Body of pancreas (tissue), 4 donors: ENCODE measurements around the gene ARHGAP6. TPM values are rescaled to one million over a fixed set of nuclear protein-coding genes. Genes with fewer than 3 reads are reported as not detected.

Source experiments
- ATAC-seq: fragments of 150-250 bp; one replicate; pipeline ENCODE4 v1.9.1; 2016
- DNase-seq, 4 donors: peaks; one replicate each; pipeline ENCODE4 v3.0.0-alpha.2; 2019
- H3K27ac ChIP-seq, 4 donors: fragments of 200-600 bp; sonication (generic); 1 replicate in 3 of 4; 2 replicates in 1 of 4; pipeline versions ENCODE4 v1.5.1 to v1.6.1; 2016 to 2019; ENCODE audit warnings: mild to moderate bottlenecking in 1 of 4, mixed read lengths in 1 of 4, moderate library complexity in 1 of 4
- H3K27me3 ChIP-seq, 2 donors: fragments of 200-600 bp; sonication (generic); one replicate each; pipeline ENCODE4 v1.6.0; 2016; ENCODE audit warnings: mild to moderate bottlenecking in 1 of 2
- H3K36me3 ChIP-seq, 2 donors: fragments of 200-600 bp; sonication (generic); replicated peaks in 1 of 2; 2 replicates each; pipeline ENCODE4 v1.5.1; 2016; ENCODE audit warnings: low read depth in 2 of 2; ENCODE audit not compliant: insufficient read depth in 1 of 2
- H3K4me1 ChIP-seq: fragments of 200-600 bp; sonication (generic); one replicate; pipeline ENCODE4 v1.6.0; 2016
- H3K4me3 ChIP-seq, 2 donors: fragments of 200-600 bp; sonication (generic); 1 replicate in 1 of 2; 2 replicates in 1 of 2; pipeline ENCODE4 v1.5.1; 2016 to 2019
- H3K9me3 ChIP-seq, 3 donors: fragments of 200-600 bp; sonication (generic); 1 replicate in 2 of 3; 2 replicates in 1 of 3; pipeline ENCODE4 v1.5.1; 2016
- POLR2A ChIP-seq, 3 donors: fragments of 450-650 bp; IDR thresholded peaks; one replicate each; pipeline ENCODE4 v1.6.1; 2016; ENCODE audit warnings: antibody characterized with exemption in 3 of 3, mild to moderate bottlenecking in 2 of 3
- WGBS, 2 donors: methylation state at CpG; one replicate each; pipeline ENCODE4 v1.1.5; 2017; 5-methylcytosine and 5-hydroxymethylcytosine counted together
- intact Hi-C: fragments of 100-400 bp; cut with DNase I; formaldehyde crosslinking; loops from one replicate; pipeline ENCODE4 v1.15.1; 2023
- total RNA-seq, 2 donors: library from RNA; depleted of rRNA; stranded (reverse); fragments of >200 nt; gene quantifications; one replicate each; pipeline ENCODE4 v1.1.0, GENCODE V29; 2016
- TF ChIP-seq, protein P1 (sequence below), 7 experiments: fragments of 450-650 bp in 4 of 7; fragments of 200-600 bp in 3 of 7; sonication (generic) in 3 of 7; IDR thresholded peaks; one replicate each; pipeline ENCODE4 v1.5.1; 2016 to 2019; ENCODE audit warnings: antibody characterized with exemption in 7 of 7

Gene ARHGAP6
- total RNA-seq, 2 donors from 2014 or later: 2.3 to 10.9 TPM

DNA sequence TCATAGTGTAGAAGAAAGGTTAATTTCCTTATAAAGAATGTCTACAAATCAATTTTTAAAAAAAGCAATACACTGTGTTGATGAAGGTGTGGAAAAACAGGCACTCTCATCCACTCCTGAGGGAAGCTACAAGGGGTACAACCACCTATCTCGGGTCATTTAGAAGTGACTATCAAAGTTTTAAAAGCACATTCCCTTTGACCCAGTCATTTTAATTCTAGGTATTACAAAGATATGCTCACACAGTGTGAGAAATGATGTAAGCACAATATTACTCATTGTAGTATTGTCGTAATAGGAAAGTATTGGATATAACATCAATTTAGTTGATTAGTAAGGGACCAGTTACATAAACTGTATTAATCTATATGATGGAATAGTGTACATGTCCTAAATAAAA lies 562.0 kb downstream of the ARHGAP6 start:
- DNase-seq (no peak), ATAC-seq (no peak)
- Histone ChIP-seq H3K36me3 (no peaks in the 10 kb centered on the region), H3K4me1 (no peaks in the 10 kb centered on the region), H3K27me3 (no peaks in the 10 kb centered on the region), H3K27ac (no peak overlapping the region), H3K4me3 (no peak overlapping the region), H3K9me3 (no peaks in the 10 kb centered on the region)
- intact Hi-C loops: no loop called here
- TF ChIP-seq POLR2A (IDR thresholded peaks at IDR 0.05): no peak
- TF ChIP-seq, protein P1, sequence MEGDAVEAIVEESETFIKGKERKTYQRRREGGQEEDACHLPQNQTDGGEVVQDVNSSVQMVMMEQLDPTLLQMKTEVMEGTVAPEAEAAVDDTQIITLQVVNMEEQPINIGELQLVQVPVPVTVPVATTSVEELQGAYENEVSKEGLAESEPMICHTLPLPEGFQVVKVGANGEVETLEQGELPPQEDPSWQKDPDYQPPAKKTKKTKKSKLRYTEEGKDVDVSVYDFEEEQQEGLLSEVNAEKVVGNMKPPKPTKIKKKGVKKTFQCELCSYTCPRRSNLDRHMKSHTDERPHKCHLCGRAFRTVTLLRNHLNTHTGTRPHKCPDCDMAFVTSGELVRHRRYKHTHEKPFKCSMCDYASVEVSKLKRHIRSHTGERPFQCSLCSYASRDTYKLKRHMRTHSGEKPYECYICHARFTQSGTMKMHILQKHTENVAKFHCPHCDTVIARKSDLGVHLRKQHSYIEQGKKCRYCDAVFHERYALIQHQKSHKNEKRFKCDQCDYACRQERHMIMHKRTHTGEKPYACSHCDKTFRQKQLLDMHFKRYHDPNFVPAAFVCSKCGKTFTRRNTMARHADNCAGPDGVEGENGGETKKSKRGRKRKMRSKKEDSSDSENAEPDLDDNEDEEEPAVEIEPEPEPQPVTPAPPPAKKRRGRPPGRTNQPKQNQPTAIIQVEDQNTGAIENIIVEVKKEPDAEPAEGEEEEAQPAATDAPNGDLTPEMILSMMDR (IDR thresholded peaks at IDR 0.05): no peak
- 67 to 68% methylated on average over 2 of the region's 2 CpGs for WGBS, 2 donors

DNA sequence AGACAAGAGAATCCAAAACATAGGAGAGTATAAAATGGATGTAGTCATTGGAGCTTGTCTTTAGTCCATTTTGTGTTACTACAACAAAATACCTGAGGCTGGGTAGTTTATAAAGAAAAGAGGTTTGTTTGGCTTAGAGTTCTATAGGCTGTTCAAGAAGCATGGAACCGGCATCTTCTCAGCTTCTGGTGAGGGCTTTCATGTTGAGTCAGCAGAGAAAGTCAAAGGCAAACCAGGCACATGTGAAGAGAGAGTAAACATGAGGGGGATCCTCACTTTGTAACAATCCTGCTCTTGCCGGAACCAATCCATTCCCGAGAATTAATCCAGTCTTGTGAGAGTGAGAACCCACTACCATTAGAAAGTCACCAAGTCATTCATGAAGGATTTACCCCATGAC lies 562.7 kb downstream of the ARHGAP6 start:
- H3K4me3 ChIP-seq: no peak overlapping the region
- no peaks in the 10 kb centered on the region for H3K27me3 ChIP-seq
- no peak for TF ChIP-seq POLR2A (IDR thresholded peaks at IDR 0.05)
- TF ChIP-seq, protein P1 (IDR thresholded peaks at IDR 0.05): no peak
- H3K27ac ChIP-seq: no peak overlapping the region
- H3K4me1 ChIP-seq: no peaks in the 10 kb centered on the region
- WGBS, 2 donors: 80 to 83% methylated on average over 3 of the region's 3 CpGs
- H3K36me3 ChIP-seq: no peaks in the 10 kb centered on the region
- intact Hi-C loops: no loop called here
- no peak for DNase-seq
- ATAC-seq: no peak
- H3K9me3 ChIP-seq: no peaks in the 10 kb centered on the region

DNA sequence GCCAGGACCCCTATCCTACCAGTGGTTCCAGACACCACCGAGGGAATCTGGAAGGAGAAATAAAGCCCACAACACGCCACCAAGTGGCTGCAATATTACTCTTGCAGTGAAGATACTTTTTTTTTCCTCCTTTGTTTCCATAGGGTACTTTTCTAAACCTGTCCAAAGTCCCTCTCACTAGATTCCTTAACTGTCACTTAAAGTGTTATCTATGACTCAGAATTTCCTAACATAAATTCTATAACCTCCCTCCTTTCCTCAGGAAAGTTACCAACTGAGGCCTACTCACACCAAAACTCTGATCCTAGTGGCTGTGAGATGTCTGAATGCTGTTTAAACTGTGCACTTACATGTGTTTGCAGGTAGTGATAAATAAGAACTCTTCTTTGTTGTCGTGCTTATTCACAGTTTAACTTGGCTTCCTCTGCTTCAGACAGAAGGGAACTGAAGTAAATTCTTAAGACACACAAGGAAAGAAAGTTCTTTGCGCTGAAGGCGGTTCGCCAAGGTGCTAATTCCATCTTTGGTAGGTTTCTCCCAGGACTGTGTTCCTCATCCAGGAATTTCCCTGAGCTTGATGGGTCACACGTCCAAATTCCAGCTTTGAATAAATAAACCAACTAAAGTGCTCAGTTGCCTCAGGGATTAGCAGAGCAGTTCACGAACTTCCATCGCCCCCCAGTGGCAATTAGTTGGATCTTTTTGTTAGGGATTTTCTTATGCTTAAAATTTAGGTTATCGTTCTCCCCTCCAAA lies 565.3 kb downstream of the ARHGAP6 start:
- 43 to 49% methylated on average over 10 of the region's 10 CpGs for WGBS, 2 donors
- Histone ChIP-seq H3K36me3 (no peaks in the 10 kb centered on the region), H3K4me3 (no peak overlapping the region), H3K27me3 (no peaks in the 10 kb centered on the region), H3K4me1 (no peaks in the 10 kb centered on the region), H3K27ac (no peak overlapping the region), H3K9me3 (no peaks in the 10 kb centered on the region)
- DNase-seq (peak in 3 of 4 donors; percentile 3 to 33 (median 25)), ATAC-seq (no peak)
- TF ChIP-seq POLR2A (IDR thresholded peaks at IDR 0.05): no peak
- TF ChIP-seq, protein P1 (IDR thresholded peaks at IDR 0.05): peak in 5 of 7 experiments; percentile 14 to 47 (median 34)
- intact Hi-C loops: no loop called here

DNA sequence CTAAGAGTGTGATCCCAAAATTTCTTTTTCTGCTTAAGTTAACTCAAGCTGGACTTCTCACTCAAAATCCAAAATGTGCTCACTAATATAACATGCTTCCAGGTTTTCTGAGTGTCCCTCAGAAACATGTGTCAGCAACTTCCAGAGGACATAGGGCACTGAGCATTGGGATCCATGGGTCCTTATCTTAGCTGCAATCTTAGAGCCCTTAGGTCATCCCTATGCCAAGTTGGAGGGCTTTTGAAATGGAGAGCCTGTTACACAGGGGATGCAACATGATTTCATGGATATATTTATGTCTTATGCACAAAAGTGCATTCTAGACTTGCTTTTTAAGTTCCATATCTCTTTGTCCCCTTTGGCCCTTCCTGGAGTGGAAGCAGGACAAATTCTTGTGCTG lies 566.3 kb downstream of the ARHGAP6 start:
- H3K36me3 ChIP-seq: no peaks in the 10 kb centered on the region
- ATAC-seq: no peak
- H3K27me3 ChIP-seq: no peaks in the 10 kb centered on the region
- no peak for TF ChIP-seq POLR2A (IDR thresholded peaks at IDR 0.05)
- TF ChIP-seq, protein P1 (IDR thresholded peaks at IDR 0.05): no peak
- H3K4me1 ChIP-seq: no peaks in the 10 kb centered on the region
- no peak for DNase-seq
- H3K9me3 ChIP-seq: no peaks in the 10 kb centered on the region
- intact Hi-C loops: no loop called here
- H3K27ac ChIP-seq: no peak overlapping the region
- H3K4me3 ChIP-seq: no peak overlapping the region

DNA sequence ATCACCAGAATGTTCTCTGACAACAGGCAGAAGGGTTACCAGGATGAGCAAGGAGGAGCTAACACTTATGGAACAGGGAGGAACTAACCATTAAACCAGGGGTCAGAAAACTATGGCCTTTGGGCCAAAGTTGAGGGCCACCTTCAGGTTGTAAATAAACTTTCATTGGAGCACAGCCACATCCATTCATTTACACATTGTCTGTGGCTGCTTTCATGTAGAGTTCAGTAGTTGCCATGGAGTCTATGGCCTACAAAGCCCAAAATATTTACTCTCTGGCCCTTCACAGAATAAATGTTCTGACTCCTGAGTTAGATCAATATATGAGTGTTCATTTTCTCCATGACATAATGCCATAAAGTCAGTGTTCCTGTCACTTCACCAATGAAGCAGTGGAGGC lies 567.8 kb downstream of the ARHGAP6 start:
- no peak for DNase-seq
- no peak overlapping the region for H3K4me3 ChIP-seq
- H3K27me3 ChIP-seq: no peaks in the 10 kb centered on the region
- intact Hi-C loops: no loop called here
- TF ChIP-seq POLR2A (IDR thresholded peaks at IDR 0.05): no peak
- TF ChIP-seq, protein P1 (IDR thresholded peaks at IDR 0.05): no peak
- H3K36me3 ChIP-seq: no peaks in the 10 kb centered on the region
- no peaks in the 10 kb centered on the region for H3K9me3 ChIP-seq
- no peaks in the 10 kb centered on the region for H3K4me1 ChIP-seq
- H3K27ac ChIP-seq: no peak overlapping the region
- ATAC-seq: no peak
